OCI-LY1 (cell line): ENCODE measurements around the gene ST13.

ENCODE experiments used
- H2AFZ ChIP-seq: fragments of 200-600 bp; sonication (generic), shearing (Covaris generic); 2 replicates; pipeline ENCODE4 v1.6.0; 2014; ENCODE audit warnings: antibody characterized with exemption, mild to moderate bottlenecking, low read length
- H3F3A ChIP-seq: fragments of 200-600 bp; sonication (generic), shearing (Covaris generic); 2 replicates; pipeline ENCODE4 v1.6.0; 2014; ENCODE audit warnings: mild to moderate bottlenecking, antibody characterized with exemption, low read length, moderate library complexity; ENCODE audit not compliant: insufficient read depth
- H3K27ac ChIP-seq: fragments of 200-600 bp; sonication (generic); 2 replicates; pipeline ENCODE4 v1.5.1; 2014; ENCODE audit warnings: low read length, mixed run types, mild to moderate bottlenecking, low read depth; ENCODE audit not compliant: poor library complexity, severe bottlenecking
- H3K27me3 ChIP-seq: fragments of 200-600 bp; sonication (generic); 2 replicates; pipeline ENCODE4 v1.6.0; 2014; ENCODE audit warnings: antibody characterized with exemption, mild to moderate bottlenecking, low read length, moderate library complexity; ENCODE audit not compliant: insufficient read depth
- H3K36me3 ChIP-seq: fragments of 200-600 bp; sonication (generic); 2 replicates; pipeline ENCODE4 v1.6.1; 2014; ENCODE audit warnings: mild to moderate bottlenecking, antibody characterized with exemption, low read length, moderate library complexity, mixed read lengths; ENCODE audit not compliant: insufficient read depth
- H3K4me1 ChIP-seq: fragments of 200-600 bp; sonication (generic); 2 replicates; pipeline ENCODE4 v1.5.1; 2014; ENCODE audit warnings: mild to moderate bottlenecking, low read length, moderate library complexity; ENCODE audit not compliant: insufficient read depth, severe bottlenecking
- H3K4me2 ChIP-seq: fragments of 200-600 bp; sonication (generic), shearing (Covaris generic); 2 replicates; pipeline ENCODE4 v1.6.1; 2014; ENCODE audit warnings: low read length
- H3K4me3 ChIP-seq: fragments of 200-600 bp; sonication (generic); 2 replicates; pipeline ENCODE4 v1.5.1; 2014; ENCODE audit warnings: low read length, low read depth, mild to moderate bottlenecking, mixed read lengths; ENCODE audit not compliant: poor library complexity, severe bottlenecking
- H3K79me2 ChIP-seq: fragments of 200-600 bp; shearing (Covaris generic); 2 replicates; pipeline ENCODE4 v1.6.1; 2016; ENCODE audit warnings: mixed run types, low read length, mixed read lengths; ENCODE audit not compliant: insufficient read depth
- H3K9ac ChIP-seq: fragments of 200-600 bp; sonication (generic), shearing (Covaris generic); 2 replicates; pipeline ENCODE4 v1.6.1; 2014; ENCODE audit warnings: mild to moderate bottlenecking, low read length, mixed read lengths
- H3K9me2 ChIP-seq: fragments of 200-600 bp; sonication (generic), shearing (Covaris generic); 2 replicates; pipeline ENCODE4 v1.6.1; 2014; ENCODE audit warnings: low read depth, mild to moderate bottlenecking, low read length, mixed read lengths
- H3K9me3 ChIP-seq: fragments of 200-600 bp; shearing (Covaris generic); 2 replicates; pipeline ENCODE4 v1.6.1; 2014; ENCODE audit warnings: low read length, mixed read lengths
- H4K20me1 ChIP-seq: fragments of 200-600 bp; sonication (generic), shearing (Covaris generic); 2 replicates; pipeline ENCODE4 v1.6.0; 2016; ENCODE audit warnings: mild to moderate bottlenecking, low read length; ENCODE audit not compliant: insufficient read depth
- EZH2 ChIP-seq: fragments of 200-600 bp; sonication (generic), shearing (Covaris generic); IDR thresholded peaks from 2 replicates; pipeline ENCODE4 v1.8.0; 2017; ENCODE audit warnings: borderline replicate concordance, mixed run types, mild to moderate bottlenecking, antibody characterized with exemption, low read length, moderate library complexity, mixed read lengths
- TF ChIP-seq, protein P1 (sequence below): fragments of 200-600 bp; sonication (generic), shearing (Covaris generic); IDR thresholded peaks from 2 replicates; pipeline ENCODE4 v1.5.1; 2017; ENCODE audit warnings: mild to moderate bottlenecking, antibody characterized with exemption, low read length, moderate library complexity, mixed read lengths

ST13 gene

GRCh38 chr22:40855979-40856512 lies 393 bp downstream of the ST13 start:
- no peaks in the 10 kb centered on the region for H3F3A ChIP-seq
- peak overlapping the region; percentile 98 for H3K4me2 ChIP-seq
- H3K9me3 ChIP-seq = no peaks in the 10 kb centered on the region
- no peaks in the 10 kb centered on the region for H3K9me2 ChIP-seq
- H3K9ac ChIP-seq = peak overlapping the region; percentile 94
- H3K4me3 ChIP-seq = peak overlapping the region; percentile 94
- TF ChIP-seq, protein P1, sequence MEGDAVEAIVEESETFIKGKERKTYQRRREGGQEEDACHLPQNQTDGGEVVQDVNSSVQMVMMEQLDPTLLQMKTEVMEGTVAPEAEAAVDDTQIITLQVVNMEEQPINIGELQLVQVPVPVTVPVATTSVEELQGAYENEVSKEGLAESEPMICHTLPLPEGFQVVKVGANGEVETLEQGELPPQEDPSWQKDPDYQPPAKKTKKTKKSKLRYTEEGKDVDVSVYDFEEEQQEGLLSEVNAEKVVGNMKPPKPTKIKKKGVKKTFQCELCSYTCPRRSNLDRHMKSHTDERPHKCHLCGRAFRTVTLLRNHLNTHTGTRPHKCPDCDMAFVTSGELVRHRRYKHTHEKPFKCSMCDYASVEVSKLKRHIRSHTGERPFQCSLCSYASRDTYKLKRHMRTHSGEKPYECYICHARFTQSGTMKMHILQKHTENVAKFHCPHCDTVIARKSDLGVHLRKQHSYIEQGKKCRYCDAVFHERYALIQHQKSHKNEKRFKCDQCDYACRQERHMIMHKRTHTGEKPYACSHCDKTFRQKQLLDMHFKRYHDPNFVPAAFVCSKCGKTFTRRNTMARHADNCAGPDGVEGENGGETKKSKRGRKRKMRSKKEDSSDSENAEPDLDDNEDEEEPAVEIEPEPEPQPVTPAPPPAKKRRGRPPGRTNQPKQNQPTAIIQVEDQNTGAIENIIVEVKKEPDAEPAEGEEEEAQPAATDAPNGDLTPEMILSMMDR = no peak
- TF ChIP-seq EZH2 = no peak
- H2AFZ ChIP-seq = no peak overlapping the region
- peaks cover 89% of the 10 kb centered on the region for H3K79me2 ChIP-seq
- peaks cover 18% of the 10 kb centered on the region; the same call in 1 of the 2 replicates for H3K36me3 ChIP-seq
- H3K27ac ChIP-seq = peak overlapping the region; percentile 93
- no peaks in the 10 kb centered on the region for H4K20me1 ChIP-seq
- no peaks in the 10 kb centered on the region for H3K27me3 ChIP-seq
- peaks cover 48% of the 10 kb centered on the region for H3K4me1 ChIP-seq

DNA sequence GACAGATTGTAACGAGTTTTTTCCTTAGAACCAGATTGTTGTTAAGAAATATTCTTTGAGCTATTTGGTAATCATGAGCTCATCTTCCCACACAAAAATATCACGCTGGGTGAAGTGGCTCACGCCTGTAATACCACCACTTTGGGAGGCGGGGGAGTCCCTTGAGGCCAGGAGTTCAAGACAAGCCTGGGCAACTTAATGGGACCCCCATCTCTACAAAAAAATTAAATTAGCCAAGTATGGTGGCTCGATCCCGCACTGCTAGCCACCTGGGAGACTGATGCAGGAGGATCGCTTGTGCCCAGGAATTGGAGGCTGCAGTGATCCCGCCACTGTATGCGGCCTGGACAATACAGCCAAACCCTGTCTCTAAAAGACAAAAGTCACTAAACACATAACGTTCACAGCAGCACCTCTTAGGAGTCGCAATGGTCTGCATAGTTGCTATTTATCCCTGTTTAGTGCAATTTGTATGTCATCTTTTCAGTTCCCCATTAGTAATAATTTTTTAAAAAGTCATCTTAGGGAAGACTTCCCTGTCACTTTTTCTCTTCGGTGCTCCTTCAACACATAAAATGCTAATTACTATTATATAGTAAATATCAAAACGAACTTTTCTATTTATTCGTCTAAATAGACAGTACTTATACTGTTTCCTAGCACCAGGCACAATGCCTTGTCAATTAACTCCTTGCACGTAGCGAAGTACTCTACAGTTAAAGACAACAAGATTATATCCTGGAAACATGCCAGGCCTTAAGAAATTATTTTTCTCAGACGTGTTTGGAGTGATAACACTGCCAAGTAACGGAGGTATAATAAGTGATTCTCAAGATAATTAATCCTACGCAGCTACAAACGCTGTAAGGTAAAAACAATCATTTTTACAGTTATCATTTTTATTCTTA lies 1.1 kb downstream of the ST13 start:
- no peaks in the 10 kb centered on the region for H3K27me3 ChIP-seq
- TF ChIP-seq, protein P1 = no peak
- no peak for TF ChIP-seq EZH2
- H2AFZ ChIP-seq = no peak overlapping the region
- no peaks in the 10 kb centered on the region for H3K9me2 ChIP-seq
- peak overlapping the region; percentile 94 for H3K9ac ChIP-seq
- peaks cover 90% of the 10 kb centered on the region for H3K79me2 ChIP-seq
- H3K9me3 ChIP-seq = no peaks in the 10 kb centered on the region
- peak overlapping the region; percentile 94 for H3K4me3 ChIP-seq
- peaks cover 24% of the 10 kb centered on the region; the same call in 1 of the 2 replicates for H3K36me3 ChIP-seq
- no peaks in the 10 kb centered on the region for H4K20me1 ChIP-seq
- peak overlapping the region; percentile 98 for H3K4me2 ChIP-seq
- H3K27ac ChIP-seq = peak overlapping the region; percentile 93
- H3K4me1 ChIP-seq = peaks cover 48% of the 10 kb centered on the region
- no peaks in the 10 kb centered on the region for H3F3A ChIP-seq

DNA sequence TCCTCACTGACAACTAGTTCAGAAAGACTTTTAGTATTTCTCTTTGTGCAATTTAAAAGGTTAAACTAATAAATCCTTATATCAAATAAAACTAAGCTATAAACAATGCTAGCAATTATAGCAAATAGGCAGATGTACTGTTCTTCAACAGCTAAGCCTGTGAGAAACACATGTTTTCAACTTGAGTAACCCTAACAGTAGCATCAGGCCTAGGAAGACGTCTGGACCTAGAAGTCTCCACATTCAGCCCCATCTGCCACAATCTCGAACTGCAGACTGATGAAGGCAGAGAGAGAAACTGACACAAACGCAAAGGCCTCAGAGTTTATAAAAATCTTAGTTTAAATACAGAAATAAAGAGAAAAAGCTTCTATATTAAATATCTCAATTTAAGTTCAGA lies 2.5 kb downstream of the ST13 start:
- Histone ChIP-seq H2AFZ (no peak overlapping the region), H3K36me3 (peaks cover 38% of the 10 kb centered on the region), H3K9me3 (no peaks in the 10 kb centered on the region), H3K9me2 (no peaks in the 10 kb centered on the region), H3K9ac (peak overlapping the region; percentile 94), H3K27ac (no peak overlapping the region), H3K4me3 (peak overlapping the region; percentile 94), H3K27me3 (no peaks in the 10 kb centered on the region), H3K4me2 (peak overlapping the region; percentile 98), H4K20me1 (no peaks in the 10 kb centered on the region), H3K79me2 (peaks cover 86% of the 10 kb centered on the region), H3K4me1 (peaks cover 48% of the 10 kb centered on the region), H3F3A (no peaks in the 10 kb centered on the region)
- TF ChIP-seq EZH2 = no peak
- TF ChIP-seq, protein P1 = no peak
